ENCODE measurements around the gene PSMC2.

The PSMC2 gene

GRCh38 chr7:103347507-103348267 lies at the start of gene PSMC2:
TSS of gene PSMC2 (plus strand) at chr7:103347643. CDS start at chr7:103347712, 69 bp downstream.
- DNase-seq = peak; percentile 78 to 86

- no peak for DNase-seq
These were observed 49.6 kb upstream of the PSMC2 start for GRCh38 chr7:103297837-103298179.

GRCh38 chr7:103299660-103300059 lies 47.8 kb upstream of the PSMC2 start:
- DNase-seq = no peak

GRCh38 chr7:103301441-103301840 lies 46.0 kb upstream of the PSMC2 start:
- DNase-seq = no peak

GRCh38 chr7:103307503-103308231 lies 39.8 kb upstream of the PSMC2 start:
- DNase-seq = no peak

- DNase-seq = no peak
These were observed 32.6 kb upstream of the PSMC2 start for GRCh38 chr7:103314852-103315251.

- DNase-seq = no peak
These were observed 31.0 kb upstream of the PSMC2 start for GRCh38 chr7:103316380-103316941.

- DNase-seq = no peak
These were observed 30.4 kb upstream of the PSMC2 start for GRCh38 chr7:103317009-103317408.

GRCh38 chr7:103325744-103326143 lies 21.7 kb upstream of the PSMC2 start:
- no peak for DNase-seq

- DNase-seq = no peak
These were observed 10.7 kb upstream of the PSMC2 start for GRCh38 chr7:103336761-103337160.

GRCh38 chr7:103338864-103339263 lies 8.6 kb upstream of the PSMC2 start:
- no peak for DNase-seq

GRCh38 chr7:103341466-103341865 lies 6.0 kb upstream of the PSMC2 start:
- no peak for DNase-seq

GRCh38 chr7:103343332-103343731 lies 4.1 kb upstream of the PSMC2 start:
- DNase-seq = no peak

- peak; percentile 28 to 40 for DNase-seq
These were observed 3.5 kb upstream of the PSMC2 start for GRCh38 chr7:103343758-103344452.

GRCh38 chr7:103344453-103345149 lies 2.8 kb upstream of the PSMC2 start, which contains the start of gene DNAJC2:
TSS of gene DNAJC2 (minus strand) at chr7:103344767. CDS start at chr7:103344622, 145 bp downstream.
- DNase-seq = peak; percentile 83 to 89

- no peak for DNase-seq
These were observed 1.0 kb upstream of the PSMC2 start for GRCh38 chr7:103346396-103346795.

GRCh38 chr7:103348452-103348851 lies 1.0 kb downstream of the PSMC2 start:
- no peak for DNase-seq

GRCh38 chr7:103348959-103349358 lies 1.5 kb downstream of the PSMC2 start:
- DNase-seq = no peak

- DNase-seq = no peak
These were observed 2.4 kb downstream of the PSMC2 start for GRCh38 chr7:103349805-103350204.

GRCh38 chr7:103369432-103369831 lies 22.0 kb downstream of the PSMC2 start:
- DNase-seq = no peak

GRCh38 chr7:103373866-103374643 lies 26.6 kb downstream of the PSMC2 start:
- DNase-seq = no peak

All from activated CD4-positive, alpha-beta T cell treated with anti-CD3 and anti-CD28 coated beads, Interleukin-2, amount 50 U/mL, for 48 hours (primary cell).